GM19395 (cell line): Measurements from ENCODE around the gene RILPL1.
A peak's percentile ranks its signal among the peaks of the same experiment; 100 is the strongest.
"Not testable (repeated sequence)": the region's sequence is repeated elsewhere in the genome, so short reads cannot be mapped to it uniquely, and the experiment has no call there.

Experiments
- ATAC-seq: cut with Tn5 transposase; IDR thresholded peaks from one replicate; pipeline ENCODE4 v1.9.1; 2021; ENCODE audit warnings: mild to moderate bottlenecking, moderate library complexity; ENCODE audit not compliant: unreplicated experiment

Gene RILPL1

DNA sequence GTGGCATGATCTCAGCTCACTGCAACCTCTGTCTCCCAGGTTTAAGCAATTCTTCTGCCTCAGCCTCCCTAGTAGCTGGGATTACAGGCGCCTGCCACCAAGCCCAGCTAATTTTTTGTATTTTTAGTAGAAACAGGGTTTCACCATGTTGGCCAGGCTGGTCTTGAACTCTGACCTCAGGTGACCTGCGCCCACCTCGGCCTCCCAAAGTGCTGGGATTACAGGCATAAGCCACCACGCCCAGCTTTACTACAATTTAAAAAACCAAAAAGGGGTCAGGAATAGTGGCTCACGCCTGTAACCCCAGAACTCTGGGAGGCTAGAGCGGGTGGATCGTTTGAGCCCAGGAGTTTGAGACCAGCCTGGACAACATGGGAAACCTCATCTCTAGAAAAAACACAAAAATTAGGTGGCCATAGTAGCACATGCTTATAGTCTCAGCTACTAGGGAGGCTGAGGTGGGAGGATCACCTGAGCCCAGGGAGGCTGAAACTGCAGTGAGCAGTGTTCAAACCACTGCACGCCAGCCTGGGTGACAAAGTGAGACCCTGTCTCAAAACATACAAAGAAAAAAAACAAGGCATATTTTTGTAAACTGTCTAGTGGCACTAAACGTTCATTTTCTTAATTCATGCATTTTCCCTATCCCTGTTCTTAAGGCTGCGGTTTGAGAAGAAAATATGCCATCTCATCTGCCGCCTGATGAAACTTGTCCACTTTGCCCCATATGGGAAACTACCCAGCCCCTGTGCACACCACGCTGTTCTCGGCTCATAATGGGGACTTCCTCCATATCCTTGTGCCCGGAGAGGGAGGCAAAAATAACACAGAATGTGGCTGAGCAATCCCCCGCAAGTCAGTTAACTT is 101.3 kb downstream of the RILPL1 start:
- not testable (repeated sequence) for ATAC-seq

DNA sequence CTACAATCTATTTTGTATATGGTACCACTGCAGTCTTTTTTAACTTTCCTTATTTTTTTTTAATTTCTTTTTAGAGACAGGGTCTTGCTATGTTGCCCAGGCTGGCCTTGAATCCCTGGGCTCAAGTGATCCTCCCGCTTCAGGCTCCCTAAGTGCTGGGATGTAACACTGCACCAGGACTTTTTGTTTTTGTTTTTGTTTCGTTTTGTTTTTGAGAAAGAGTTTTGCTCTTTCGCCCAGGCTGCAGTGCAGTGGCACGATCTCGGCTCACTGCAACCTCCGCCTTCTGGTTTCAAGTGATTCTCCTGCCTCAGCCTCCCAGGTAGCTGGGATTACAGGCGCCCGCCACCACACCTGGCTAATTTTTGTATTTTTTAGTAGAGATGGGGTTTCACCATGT is 104.4 kb downstream of the RILPL1 start:
- not testable (repeated sequence) for ATAC-seq

DNA sequence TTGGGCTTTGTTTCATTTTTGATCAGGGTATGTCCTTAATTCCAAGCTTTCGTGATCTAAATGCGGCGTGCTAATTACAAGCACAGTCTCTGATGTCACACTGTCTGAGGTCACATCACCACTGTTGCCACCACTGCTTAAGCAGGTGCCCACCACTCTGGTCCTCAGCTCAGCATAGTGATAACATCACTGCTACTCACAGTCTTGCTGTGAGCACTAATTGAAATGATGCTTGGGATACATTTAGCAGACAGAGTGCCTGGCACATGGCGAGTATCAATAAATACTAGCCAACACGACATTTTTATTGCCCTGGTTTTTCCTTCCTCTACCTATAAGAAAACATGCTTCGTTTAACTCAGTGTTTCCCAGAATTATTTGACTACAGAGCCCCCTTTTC is 104.9 kb downstream of the RILPL1 start:
- ATAC-seq: no peak

DNA sequence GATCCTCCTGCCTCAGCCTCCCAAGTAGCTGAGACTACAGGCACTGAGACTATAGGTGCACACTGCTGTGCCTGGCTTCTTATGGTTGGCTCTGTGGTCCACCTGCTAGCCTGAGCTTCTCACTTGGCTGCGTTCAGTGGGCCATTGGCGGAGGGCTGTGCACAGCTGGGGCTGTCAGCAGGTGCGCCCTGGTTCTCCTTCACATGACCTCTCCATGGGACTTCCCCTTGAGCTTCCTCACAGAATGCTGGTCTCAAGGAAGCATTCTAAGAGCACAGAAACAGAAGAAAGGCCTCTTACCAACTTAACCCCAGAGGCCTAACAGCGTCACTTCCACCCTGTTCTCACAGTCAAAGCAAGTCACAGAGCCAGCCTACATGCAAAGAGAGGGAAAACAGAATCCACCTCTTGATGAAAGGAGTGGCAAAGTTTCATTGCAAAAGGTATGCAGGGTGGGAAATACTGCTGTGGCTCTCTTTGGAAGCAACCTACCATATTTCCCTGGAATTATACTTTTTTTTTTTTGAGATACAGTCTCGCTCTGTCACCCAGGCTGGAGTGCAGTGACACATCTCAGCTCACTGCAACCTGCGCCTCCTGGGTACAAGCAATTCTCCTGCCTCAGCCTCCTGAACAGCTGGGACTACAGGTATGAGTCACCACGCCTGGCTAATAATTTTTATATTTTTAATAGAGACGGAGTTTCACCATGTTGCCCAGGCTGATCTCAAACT is 106.3 kb downstream of the RILPL1 start:
- ATAC-seq: peak; percentile 86

DNA sequence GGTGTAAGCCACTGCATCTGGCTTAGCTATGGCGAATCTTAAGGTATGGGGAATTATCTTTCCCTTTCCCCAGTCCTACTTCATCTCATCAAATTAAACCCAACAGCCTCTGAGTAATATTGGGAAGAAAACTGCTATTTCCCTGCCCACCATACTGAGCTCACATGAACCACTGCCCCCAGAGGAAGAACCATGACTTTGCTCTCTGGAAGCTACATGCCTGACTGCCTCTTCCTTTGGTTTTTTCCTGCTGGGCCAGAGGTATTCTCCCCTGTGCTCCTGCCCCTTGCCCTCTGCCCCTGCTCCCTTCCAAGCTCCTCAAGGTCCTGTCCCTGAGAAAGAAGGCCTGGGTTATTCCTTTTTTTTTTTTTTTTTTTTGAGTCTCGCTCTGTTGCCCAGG is 112.2 kb downstream of the RILPL1 start:
- no peak for ATAC-seq
